NK-92 (cell line): ENCODE measurements around the gene COL12A1.
"Not testable (repeated sequence)": the region's sequence is repeated elsewhere in the genome, so short reads cannot be mapped to it uniquely, and the experiment has no call there.

Experiments used
- DNase-seq: peaks from one replicate; lab custom pipeline; 2025; ENCODE audit not compliant: unreplicated experiment; lab: John Stamatoyannopoulos, UW

Gene COL12A1

GRCh38 chr6:75213112-75213511 is 7.3 kb upstream of the COL12A1 start:
- DNase-seq = no peak

DNA sequence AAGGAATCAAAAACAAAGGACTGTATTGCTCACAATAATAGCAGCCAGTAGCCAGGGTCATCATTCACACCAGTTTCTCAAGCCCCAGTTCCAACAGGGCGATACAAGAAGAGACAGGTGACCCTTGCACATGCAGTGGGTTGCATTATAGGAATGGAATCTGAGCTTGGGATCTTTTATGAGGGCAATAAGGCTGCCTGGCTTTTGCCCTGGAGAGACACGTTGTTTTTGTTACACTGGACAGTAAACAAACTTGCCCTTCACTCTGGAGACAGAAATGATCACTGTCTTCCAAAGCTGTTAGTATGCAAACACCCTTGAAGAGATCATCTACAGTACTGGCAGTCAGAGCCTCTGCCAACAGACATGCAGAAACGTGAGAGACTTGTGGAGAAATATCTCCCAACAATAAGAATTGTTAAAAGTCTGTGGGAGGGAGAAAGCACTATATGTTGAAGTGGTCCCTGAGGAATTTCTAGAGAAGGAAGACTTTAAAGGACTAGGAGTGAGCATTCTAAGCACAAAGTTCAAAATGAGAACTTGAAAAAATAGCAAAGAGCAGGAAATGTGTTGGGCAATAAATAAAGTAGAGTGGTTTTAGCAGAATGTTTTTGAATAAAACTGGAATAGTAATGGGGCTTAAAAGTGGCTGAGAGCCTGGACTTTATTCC is 6.2 kb upstream of the COL12A1 start:
- DNase-seq = no peak

DNA sequence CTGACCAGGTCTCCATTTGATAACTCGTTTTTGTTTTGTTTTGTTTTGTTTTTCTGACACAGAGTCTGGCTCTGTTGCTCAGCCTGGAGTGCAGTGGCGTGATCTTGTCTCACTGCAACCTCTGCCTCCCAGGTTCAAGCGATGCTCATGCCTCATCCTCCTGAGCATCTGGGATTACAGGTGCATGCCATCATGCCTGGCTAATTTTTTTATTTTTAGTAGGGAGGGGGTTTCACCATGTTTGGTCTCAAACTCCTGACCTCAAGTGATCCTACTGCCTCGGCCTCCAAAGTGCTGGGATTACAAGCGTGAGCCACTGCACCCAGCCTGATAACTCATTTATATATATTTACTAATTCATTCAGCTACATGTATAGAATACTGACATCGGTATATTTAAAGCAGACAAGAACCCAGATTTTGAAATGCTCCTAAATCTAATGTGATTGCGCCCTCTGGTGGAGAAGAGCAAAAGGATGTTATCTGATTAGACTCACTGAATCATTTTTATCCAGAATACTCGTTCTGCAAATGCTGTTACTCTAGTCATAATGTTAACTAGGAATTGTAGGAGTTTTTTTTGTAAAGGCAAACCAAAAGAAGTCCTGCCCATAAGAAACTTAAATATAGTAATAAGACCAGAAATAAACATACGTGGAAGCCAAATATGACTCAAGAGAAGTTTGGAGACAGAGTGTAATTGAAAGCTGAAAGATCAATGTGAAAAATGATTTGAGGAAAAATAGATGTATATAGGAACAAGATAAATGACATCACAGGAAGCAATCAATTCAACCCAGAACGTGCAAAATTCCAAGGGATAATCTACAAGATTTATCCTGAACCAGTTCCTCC is 5.3 kb upstream of the COL12A1 start:
- no peak for DNase-seq

DNA sequence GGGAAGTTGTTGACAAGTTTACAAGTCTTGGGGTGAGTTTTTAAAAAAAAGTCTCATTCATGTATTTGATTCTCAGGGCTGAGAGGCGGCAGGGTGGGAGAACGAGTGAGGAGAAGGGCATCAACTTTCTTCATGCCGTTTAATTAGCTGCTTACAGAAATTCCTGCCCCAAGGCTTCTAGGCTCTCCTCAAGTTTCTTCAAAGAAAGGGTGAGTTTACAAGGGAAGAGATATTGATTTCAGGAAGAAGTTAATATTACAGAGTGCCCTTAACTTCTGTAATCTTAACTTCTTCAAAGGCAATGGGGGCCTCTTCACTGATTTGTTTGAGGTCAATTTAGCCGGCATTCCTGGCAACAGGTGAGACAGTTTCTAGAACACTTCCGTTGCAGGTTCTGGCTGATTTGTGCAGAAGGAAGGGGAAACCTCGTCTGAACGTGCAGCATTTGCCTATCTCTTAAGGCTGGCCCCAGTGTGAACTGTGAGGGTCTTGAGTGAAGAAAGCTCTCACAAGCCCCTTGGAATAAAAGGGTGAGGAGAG is 3.4 kb upstream of the COL12A1 start:
- no peak for DNase-seq

DNA sequence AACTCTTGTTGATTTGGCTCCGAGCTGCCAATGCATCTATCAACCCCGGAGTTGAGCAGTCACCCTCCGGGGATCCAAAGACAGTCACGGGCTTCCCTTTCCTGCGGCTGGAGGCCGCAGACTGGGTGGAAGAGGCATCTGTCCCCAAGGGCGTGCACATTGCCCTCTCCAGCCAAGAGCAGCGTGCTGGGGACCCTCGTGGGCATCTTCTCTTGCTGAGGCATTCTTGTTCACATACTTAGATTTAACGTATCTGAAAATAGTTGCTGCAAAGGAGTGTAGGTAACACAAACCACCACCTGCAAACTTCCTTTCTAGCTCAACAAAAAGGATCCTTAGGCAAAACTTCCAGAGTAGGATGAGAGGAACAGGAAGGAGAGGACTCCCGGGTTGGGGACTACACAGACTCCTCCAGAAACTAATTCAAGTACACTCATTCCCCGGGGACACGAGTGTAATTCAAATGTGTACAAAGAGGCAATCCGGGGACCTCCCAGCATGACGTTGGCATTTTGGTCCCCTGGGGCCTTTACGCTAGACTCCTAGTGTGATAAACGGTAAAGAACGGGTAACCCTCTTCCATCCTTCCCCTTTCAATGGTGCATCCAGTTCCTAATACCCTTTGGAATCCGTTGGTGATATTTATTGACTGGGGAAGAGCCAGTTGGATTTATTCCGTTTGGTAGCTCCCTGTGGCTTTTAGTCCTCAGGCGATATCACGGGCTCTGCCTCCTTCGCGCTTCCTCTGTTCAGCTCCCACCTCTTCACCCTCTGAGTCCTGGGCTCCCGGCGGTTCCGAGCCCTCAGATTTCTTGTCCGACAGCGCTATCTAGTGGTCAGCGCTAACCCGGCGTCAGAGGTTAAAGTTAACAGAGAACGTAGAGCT is 2.7 kb upstream of the COL12A1 start:
- no peak for DNase-seq

GRCh38 chr6:75206576-75207342 is 906 bp upstream of the COL12A1 start:
- no peak for DNase-seq

GRCh38 chr6:75204959-75205775 is 686 bp downstream of the COL12A1 start:
- no peak for DNase-seq

GRCh38 chr6:75204217-75204958 is 1.5 kb downstream of the COL12A1 start:
- DNase-seq = no peak

GRCh38 chr6:75203721-75204120 is 2.1 kb downstream of the COL12A1 start:
- no peak for DNase-seq

DNA sequence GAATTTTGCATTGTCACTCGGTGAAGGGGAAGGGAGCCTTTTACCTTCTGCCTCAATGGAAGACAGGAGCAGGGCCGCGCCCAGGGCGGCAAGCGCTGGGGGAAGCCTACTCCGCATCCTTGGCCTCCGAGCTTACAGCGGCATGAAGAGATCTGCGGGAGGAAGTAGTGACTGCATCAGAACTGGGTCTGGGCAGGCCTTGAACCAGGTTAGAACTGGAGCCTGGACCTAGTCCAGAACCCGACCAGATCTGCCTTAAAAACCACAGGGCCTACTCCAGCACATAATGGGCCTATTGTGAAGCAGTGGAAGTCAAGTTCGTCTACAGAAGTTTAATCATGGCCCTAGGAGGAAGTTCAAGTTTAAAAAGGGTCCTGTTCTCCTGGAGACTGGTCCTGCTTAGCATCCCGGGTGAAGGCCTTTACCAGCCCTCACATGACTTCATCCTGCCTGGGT is 3.1 kb downstream of the COL12A1 start:
- DNase-seq = no peak

- no peak for DNase-seq
Observed at GRCh38 chr6:75201901-75202672, 3.8 kb downstream of the COL12A1 start.

DNA sequence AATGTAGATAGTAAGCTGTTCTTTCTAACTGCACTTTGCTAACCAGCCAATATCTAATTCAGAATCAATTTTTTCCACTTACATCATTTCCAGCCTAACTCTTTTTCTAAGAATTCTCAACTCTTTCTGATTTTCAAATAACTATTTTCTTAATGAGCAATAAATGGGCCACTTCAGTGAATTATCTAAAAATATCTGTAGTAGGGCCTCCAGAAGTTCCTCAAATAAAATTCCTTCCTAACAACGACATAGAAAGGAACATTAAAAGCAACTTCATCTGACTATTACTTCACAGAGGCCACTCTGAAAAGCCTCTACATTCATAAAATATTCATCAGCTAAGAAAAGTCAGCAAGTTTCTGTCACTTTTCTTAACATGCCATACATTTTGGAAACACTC is 4.8 kb downstream of the COL12A1 start:
- DNase-seq = no peak

GRCh38 chr6:75199889-75200288 is 6.0 kb downstream of the COL12A1 start:
- DNase-seq = no peak

GRCh38 chr6:75196081-75196687 is 9.7 kb downstream of the COL12A1 start:
- DNase-seq = no peak

- DNase-seq = no peak
Observed at GRCh38 chr6:75188221-75188925, 17.5 kb downstream of the COL12A1 start.

DNA sequence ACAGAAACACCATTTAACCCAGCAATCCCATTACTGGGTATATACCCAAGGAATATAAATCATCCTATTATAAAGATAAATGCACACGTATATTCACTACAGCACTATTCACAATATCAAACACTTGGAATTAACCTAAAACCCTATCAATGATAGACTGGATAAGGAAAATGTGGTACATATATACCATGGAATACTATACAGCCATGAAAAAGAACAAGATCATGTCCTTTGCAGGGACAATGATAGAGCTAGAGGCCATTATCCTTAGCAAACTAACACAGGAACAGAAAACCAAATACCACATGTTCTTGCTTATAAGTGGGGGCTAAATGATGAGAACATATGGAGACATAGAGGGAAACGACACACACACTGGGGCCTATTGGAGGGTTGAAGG is 19.3 kb downstream of the COL12A1 start:
- DNase-seq = not testable (repeated sequence)

DNA sequence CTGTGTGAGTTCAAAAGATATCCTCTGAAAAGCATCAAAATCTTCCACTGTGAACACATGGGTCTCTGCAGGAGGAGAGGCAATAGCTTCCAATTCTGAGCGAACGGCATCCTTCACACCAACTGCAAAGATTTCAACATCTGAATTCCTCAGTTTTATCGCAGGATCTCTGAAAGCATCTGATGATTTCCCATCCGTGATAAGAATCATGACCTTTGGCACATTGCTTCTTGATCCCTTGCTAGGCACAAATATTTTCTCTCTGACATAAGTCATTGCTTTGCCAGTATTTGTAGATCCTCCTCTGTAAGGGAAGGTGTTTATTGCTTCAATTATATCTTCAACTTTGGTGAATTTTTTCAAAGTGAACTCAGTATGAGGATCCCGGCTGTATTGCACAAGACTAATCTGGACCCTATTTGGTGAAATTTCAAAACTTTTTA is 22.7 kb downstream of the COL12A1 start:
- DNase-seq = no peak
